RKO (cell line): Measurements from ENCODE around the gene TEX38.
"Not testable (repeated sequence)": the region's sequence is repeated elsewhere in the genome, so short reads cannot be mapped to it uniquely, and the experiment has no call there.

ENCODE experiments used
- DNase-seq: peaks from one replicate; pipeline ENCODE4 v3.0.0-alpha.2; 2016; ENCODE audit warnings: low spot score

The TEX38 gene

GRCh38 chr1:46655848-46656247 lies 15.8 kb upstream of the TEX38 start:
- no peak for DNase-seq

- no peak for DNase-seq
Observed at GRCh38 chr1:46656643-46657042, 15.0 kb upstream of the TEX38 start.

- no peak for DNase-seq
Observed at GRCh38 chr1:46657775-46658174, 13.9 kb upstream of the TEX38 start.

DNA sequence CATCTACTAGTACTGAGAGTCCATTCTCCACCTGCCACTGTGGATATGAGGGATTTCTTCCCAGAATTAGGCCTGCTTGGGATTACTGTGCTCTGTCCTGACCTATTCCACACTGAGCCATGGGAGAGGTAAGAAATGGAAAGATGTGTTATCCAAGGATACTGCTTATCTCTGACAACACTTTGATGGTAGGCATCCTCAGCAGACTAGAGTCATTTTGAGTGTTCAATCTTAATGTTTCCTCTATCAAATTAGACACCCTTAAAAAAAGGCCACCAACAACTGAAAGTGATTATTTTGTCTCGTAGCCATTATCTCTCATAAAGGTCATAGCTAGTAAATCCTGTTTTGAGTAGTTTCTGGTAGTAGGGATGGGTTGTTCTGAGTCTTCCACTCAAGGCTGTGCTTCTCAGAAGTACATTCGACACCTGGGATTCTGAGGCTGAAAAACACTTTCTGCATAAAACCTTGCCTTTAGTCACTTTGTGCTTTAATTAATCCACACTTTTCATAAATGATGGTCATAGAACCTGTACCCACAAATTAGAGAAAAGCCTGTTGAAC lies 12.3 kb upstream of the TEX38 start:
- no peak for DNase-seq

- not testable (repeated sequence) for DNase-seq
Observed at GRCh38 chr1:46660116-46660515, 11.5 kb upstream of the TEX38 start.

- not testable (repeated sequence) for DNase-seq
Observed at GRCh38 chr1:46662919-46663318, 8.7 kb upstream of the TEX38 start.

DNA sequence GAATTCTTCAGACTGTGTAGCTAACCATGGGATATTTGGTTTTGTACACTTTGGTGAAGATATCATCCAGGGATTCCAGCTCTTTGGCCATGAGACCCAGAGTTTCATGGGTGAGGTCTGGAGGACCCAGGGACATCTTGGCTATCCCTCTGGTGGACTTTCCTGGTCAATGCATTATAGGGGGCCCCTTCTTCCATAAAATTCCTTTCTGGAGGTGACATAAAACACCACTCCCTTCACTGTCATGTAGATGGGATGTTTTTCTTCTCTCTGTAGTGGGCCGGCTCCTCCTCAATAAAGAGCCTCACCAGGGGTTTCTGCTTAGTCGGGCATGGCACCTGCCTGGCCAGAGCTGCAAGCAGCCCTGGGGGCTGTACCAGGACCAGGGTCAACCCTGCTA lies 5.7 kb upstream of the TEX38 start:
- no peak for DNase-seq

GRCh38 chr1:46667782-46668760 lies 3.6 kb upstream of the TEX38 start, which contains the start of gene ATPAF1:
Gene ATPAF1, minus strand, starts transcription at chr1:46668364. Its CDS starts 42 bp downstream, at chr1:46668322.
- DNase-seq = peak; percentile 76

DNA sequence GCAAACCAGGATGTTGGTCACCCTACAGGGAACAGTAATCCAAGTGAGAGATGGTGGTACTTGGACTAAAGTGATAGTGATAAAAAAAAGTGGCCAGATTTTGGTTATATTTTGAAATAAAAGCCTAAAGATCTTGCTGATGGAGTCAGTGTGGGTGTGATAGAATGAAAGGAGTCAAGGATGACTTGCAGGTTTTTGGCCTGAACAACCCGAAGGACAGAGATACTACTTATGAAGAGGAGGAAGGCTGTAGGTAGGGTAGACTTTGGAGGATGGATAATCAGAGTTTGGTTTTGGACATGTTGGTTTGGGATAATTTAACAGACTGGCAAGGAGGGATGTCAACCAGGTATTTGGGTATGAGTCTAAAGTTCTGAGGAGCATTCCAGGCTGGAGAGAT lies 1.5 kb upstream of the TEX38 start:
- DNase-seq = no peak

GRCh38 chr1:46672696-46673095 lies 1.0 kb downstream of the TEX38 start:
- no peak for DNase-seq

GRCh38 chr1:46673749-46674182 lies 2.1 kb downstream of the TEX38 start:
- DNase-seq = peak; percentile 75

DNA sequence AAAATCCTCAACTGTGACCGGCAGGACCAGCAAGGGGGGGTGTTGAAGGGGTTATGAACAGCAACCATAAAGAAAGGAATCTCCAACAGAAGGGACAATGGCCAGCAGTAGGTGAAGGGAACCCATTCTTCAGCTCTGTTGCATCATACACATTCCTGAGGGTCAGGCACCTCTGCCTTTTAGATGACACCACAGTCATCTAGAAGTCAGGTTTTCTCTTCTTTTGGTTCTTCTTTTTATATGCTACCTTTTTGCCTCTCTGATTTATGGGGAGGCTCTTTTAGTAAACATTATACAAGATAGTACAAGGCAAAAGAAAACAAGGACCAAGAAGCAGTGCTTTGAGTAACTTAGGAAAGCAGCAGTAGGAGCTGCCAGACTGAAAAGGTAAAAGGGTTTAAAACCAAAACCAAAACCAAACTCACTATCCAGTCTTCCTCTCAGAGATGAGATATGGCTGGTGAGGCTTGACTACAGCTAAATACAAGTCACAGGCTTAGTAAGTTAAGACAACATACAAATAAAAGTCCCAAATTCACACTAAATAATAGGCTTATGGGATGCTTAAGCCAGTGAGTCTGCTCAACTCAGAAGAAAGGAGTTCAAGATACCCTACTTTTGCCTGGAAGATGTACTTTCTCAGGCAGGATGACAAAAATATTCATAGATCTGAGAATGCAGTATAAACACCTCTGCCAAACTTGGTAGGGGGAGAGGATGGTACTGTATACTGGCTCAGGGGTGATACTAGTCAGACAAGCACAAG lies 4.1 kb downstream of the TEX38 start:
- no peak for DNase-seq

DNA sequence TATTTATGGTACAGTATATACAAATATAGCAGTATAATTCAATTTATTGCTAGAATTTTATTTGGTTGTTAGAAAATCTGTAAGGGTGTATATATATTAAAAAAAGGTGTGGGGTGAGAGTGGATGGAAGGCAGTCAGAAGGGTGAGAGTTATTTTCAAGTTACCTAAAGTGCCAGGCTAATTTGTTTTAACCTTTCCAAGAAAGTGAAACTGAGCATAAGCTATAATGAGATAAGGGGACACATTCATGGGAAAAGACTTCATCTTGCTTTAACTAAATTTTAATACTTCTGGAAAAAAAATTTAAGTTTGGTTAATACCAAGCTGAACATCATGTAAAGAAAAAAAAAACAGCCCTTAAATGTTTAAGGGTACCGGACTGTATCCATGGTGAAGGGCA lies 4.9 kb downstream of the TEX38 start:
- DNase-seq = no peak

- no peak for DNase-seq
Observed at GRCh38 chr1:46677339-46677738, 5.7 kb downstream of the TEX38 start.

DNA sequence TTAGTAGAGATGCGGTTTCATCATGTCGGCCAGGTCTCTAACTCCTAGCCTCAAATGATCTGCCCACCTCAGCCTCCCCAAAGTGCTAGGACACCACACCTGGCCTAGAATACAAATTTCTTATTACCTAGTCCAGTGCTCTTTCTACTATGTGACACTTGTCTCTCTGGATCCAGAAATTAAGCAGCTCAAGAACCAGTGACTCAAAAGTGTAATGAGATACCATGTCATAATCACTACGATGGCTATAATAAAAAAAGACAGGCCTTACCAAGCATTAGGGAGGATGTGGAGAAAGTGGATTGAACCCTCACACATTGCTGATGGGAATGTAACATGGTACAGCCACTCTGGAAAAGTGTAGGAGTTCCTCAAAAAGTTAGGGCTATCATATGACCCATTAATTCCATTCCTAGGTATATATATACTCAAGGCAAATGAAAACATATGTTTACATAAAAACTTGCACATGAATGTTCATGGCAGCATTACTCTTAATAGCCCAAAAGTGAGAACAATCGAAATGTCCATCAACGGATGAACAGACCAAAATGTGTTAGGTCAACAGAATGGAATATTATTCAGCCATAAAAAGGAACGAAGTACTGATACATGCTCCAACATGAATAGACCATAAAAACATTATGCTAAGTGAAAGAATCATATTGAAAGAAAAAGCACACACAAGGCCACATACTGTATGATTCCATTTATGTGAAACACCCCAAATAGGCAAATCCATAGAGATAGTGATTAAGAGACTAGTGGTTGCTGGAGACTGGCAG lies 8.3 kb downstream of the TEX38 start:
- DNase-seq = no peak

- no peak for DNase-seq
Observed at GRCh38 chr1:46681333-46682034, 9.8 kb downstream of the TEX38 start.

DNA sequence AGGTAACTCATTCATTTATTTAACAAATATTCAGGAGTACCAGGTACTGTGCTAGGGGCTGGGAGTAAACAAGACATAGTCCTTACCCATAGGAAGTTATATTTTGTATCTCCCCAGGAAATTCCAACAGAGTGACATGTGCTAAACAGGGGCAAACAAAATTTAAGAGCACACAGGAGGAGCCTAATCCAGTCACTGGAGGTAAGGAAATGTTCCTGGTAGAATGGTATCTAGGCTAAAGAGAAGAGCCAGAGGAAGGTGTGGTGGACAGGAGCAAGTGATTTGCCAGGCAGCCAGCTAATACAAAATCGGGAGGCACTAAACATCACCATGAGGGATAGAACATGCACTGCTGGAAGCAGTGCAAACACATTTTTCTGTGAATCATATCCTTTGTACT lies 10.4 kb downstream of the TEX38 start:
- no peak for DNase-seq

DNA sequence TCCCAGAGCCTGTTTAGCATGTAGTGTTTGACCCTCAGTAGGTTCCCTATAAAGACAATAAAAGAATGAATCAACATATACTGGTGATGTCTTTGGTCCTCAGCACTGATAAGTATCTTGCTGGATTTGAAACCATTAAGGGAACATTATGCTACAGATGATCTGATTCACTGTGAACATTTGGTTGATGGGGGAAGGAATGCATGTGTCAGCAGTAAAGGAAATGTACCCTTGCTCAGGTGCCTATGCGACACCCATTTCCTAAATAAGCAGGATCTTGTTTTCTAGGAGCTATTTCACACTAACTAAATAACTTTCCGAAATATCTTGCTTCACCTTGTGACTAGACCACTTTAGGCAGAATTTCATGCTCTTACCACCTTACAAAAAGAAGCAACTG lies 13.0 kb downstream of the TEX38 start:
- DNase-seq = no peak

GRCh38 chr1:46686255-46686654 lies 14.6 kb downstream of the TEX38 start:
- DNase-seq = no peak

DNA sequence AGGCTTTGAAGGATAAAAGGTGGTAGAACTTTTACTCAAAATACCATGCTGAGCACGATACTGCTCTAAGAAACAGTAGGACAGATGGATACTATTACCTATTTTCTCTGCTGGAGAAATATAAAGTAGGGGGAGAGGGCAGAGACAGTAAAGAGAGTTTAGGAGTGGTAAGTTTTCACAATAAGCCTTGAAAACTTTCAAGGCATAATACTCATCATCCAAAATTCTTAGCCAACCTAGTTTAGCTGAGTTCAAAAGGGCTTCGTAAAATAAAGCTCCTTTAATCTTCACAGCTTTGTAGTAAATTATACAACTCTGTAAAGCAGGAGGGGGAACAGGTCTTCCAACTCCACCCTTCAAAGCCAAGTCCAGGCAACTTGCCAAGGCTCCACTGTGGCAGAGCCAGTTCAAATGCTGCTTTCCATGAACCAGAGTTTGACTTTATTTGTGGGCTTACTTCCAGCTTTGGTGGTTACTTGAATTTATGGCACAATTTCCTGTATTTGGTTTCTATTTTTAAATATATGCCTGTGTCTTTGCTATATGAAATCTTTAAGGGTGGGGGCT lies 15.5 kb downstream of the TEX38 start:
- DNase-seq = no peak
